Umbilical cord (tissue), 2 donors: ENCODE data around the gene GOLPH3. TPM values are rescaled to one million over a fixed set of nuclear protein-coding genes. Genes with fewer than 3 reads are reported as not detected.
"Not testable (repeated sequence)": the region's sequence is repeated elsewhere in the genome, so short reads cannot be mapped to it uniquely, and the experiment has no call there.

Experiments used
- DNase-seq: peaks from one replicate; pipeline ENCODE4 v3.0.0-alpha.2; 2015; ENCODE audit warnings: low spot score
- total RNA-seq: library from RNA; depleted of rRNA; stranded (reverse); fragments of >200 nt; gene quantifications from one replicate; pipeline ENCODE4 v1.2.3, GENCODE V29; 2014; ENCODE audit warnings: low replicate concordance; ENCODE audit not compliant: insufficient read depth

GOLPH3 gene
- total RNA-seq, 1 donor from 2014 or later, result 99.2 TPM

GRCh38 chr5:32135086-32135485 lies 39.0 kb downstream of the GOLPH3 start:
- no peak for DNase-seq

DNA sequence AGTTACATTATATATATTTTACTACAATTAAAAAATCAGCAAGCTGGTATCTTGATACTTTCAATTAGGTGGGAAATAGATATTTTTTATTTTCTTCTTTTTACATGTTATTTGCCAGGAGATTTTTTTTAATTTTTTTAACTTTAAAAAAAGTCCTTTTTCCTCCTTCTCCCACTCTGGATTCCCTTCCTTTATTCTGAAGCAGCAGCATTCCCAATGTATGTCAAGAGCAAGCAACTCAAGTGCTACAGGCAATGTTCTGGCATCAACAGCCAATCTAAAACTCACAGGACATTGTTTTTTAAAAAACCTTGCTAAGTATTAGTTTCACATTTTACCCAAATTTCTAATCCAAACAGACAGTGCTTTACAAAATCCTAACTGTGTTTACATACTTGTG lies 41.4 kb downstream of the GOLPH3 start:
- no peak for DNase-seq

DNA sequence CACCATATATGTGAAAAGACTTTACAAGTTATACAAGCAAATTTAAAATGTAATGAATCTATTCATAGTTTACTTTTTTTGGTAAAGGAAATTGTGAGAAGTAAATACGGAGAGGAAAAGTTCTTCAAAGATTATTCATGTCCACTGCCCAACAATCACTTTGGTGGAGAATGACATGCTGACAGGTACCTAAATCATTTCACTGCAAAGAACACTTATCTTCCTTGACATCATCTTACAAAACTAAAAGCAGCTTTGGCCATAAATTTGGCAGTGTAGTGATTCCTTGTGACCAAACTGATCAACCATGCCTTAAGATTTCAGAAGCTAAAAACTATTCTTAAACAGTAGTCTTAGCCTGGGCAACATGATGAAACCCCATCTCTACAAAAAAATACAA lies 42.5 kb downstream of the GOLPH3 start:
- DNase-seq, result no peak

- no peak for DNase-seq
Measured at GRCh38 chr5:32130865-32131264, 43.3 kb downstream of the GOLPH3 start.

- no peak for DNase-seq
Measured at GRCh38 chr5:32129074-32129598, 45.0 kb downstream of the GOLPH3 start.

DNA sequence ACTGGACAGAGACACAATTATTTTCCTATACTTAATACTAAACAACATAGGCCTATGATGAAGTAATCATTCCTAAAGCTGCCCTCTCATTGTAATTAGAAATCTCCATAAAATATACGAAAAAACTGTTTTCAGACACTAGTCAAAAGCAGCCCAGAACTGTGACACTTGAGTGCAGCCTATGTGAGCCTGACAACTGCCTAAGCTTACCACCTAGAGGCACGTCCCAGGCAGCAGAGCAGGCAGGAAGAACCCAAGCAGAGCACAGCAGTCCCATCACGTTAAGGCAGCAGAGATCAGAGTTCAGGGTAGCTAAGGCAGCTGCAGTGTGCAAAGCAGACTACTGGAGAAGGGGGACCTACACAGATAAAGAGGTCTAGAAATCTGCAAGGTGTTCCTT lies 46.4 kb downstream of the GOLPH3 start:
- no peak for DNase-seq

DNA sequence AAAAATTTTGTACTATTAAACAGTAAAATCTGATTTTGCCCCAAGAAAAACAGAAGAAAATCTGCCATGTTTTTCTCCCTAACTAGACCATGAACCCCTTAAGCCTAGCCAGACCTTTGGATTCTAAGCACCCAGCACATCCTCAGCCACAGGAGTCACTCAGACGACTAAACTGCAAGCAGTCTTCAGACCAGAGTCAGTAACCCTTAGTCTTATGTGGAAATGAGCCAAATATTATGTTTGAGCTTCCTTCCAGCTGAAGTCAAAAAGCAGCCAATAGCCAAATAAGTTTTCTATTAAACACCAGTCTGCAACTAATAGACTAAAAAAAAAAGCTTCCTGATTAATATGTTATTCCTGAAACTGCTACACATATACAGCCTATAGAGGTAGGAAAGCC lies 47.4 kb downstream of the GOLPH3 start:
- DNase-seq, result no peak

GRCh38 chr5:32123889-32124676 lies 50.0 kb downstream of the GOLPH3 start:
- no peak for DNase-seq

DNA sequence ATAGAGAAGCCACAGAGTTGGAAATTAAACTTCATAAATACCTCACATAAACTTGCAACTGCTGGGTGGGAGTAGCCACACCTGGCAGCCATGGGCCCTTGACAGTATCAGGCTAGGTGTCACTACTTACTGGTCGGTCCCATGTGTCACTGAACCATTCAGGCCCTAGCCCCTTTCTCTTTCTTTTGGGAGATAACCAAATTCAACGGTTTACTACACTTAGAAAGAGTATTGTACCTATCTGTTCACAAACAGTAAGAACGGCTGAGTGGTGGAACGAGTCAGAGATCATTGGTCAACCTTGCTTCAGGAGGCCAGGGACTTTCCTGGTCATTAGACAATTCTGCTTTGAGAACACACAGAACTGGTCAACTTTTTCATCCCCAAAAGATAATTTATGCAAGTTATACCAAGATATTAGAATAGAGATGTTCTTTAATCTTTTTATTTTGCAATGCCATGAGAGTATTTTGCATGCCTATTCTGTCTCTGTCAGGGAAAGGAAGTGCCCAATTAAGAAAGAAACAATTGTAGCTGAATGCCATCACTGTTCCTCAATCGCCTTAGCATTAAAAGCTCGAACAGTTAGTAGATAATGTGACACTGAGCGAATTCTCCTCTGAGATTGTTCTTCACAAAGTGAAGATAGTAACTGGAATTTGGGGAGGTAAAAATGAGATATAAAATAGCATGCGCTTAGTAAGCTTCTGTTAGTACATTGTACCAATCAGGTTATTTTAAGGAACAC lies 50.9 kb downstream of the GOLPH3 start:
- no peak for DNase-seq

GRCh38 chr5:32118922-32119321 lies 55.2 kb downstream of the GOLPH3 start:
- not testable (repeated sequence) for DNase-seq

DNA sequence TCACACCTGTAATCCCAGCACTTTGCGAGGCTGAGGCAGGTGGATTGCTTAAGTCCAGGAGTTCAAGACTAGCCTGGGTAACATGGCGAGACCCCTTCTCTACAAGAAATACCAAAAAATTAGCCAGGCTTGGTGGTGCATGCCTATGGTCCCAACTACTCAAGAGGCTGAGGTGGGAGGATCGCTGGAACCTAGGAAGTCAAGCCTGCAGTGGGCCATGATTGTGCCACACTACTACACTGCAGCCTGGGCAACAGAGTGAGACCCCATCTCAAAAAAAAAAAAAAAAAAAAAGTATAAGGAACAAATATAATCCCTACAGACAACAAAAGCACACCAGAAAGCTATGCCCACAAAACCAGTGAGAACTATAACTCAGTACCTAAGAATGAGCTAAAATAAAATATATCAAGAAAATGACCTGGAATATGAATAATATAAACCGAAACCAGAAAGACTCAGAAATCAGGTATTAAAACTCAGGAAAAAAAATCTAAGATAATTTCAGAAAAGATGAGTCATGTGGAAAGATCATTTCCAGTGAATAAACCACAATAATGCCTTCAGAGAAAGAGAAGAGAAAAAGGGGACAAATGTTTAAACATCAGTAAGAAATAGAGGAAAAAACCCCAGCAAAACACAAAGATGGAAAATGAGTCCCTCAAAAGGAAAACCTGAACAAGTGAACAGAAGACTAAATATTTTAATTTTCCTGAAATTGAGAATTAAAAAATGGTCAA lies 57.4 kb downstream of the GOLPH3 start:
- no peak for DNase-seq

GRCh38 chr5:32115985-32116384 lies 58.1 kb downstream of the GOLPH3 start:
- no peak for DNase-seq

DNA sequence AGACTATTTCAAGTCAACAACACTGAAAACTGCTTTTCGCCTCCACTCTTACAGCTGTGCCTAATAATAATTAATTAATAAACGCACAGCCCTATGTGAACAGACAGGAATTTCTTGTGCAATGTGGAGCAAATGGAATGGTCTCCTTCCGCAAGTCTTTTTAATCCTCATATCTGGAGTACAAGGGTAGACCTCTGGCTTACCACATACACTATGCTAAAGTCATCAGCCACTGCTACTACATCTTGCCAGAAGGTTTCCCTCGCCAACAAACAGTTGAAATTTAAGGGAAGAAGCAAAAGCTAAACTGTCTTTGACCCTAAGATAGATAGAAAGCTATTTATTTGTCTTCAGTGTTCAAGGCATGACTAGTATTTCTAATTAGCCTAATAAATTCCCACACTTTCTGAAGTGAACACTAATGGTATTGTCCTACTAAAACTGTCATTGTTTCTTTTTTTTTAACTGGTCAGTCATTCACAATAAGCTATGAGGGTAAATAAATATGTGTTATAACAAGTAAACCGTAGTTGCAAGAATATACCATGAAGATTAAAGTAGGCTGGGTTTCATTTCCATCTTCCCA lies 63.9 kb downstream of the GOLPH3 start:
- DNase-seq, result no peak

DNA sequence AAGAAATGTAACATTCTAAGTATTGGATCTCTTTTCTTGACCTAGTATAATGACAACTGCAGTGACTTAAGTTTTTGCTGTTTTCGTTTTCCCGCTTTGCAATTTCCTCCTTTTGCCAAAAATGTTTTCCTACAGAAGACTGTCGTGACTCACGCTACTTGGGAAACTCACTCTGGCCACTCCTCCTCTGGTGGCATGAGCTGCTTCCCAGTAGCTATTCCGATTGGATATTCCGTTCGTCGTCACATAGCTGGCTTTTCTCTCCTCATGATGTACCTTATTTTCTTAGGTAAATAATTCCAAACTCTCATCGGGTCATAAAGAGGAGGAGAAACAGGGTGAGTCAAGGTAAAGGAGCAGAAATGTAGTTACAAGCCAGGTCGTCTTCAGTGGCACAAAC lies 64.9 kb downstream of the GOLPH3 start:
- DNase-seq, result no peak

- no peak for DNase-seq
Measured at GRCh38 chr5:32108167-32108566, 66.0 kb downstream of the GOLPH3 start.

- no peak for DNase-seq
Measured at GRCh38 chr5:32107291-32107690, 66.8 kb downstream of the GOLPH3 start.

DNA sequence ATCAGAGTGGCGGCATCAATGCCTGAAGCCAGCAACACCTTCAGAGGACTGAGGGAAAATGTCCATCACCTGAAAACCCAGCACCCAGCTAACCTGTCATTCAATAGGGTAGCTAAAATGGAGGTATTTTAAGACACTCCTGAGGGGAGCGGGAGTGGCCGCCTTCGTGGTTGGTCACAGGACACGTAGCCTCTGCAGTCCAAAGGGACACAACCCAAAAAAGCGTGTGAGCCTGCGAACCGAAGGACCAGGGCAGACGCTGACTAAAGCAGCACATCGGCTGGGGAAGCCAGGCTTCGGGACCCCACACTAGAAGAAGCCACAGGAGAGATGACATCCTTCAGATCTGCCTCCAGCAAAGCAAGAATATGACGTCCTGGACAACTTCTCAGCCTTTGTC lies 70.6 kb downstream of the GOLPH3 start:
- DNase-seq, result no peak

GRCh38 chr5:32102254-32102986 lies 71.7 kb downstream of the GOLPH3 start:
- no peak for DNase-seq

DNA sequence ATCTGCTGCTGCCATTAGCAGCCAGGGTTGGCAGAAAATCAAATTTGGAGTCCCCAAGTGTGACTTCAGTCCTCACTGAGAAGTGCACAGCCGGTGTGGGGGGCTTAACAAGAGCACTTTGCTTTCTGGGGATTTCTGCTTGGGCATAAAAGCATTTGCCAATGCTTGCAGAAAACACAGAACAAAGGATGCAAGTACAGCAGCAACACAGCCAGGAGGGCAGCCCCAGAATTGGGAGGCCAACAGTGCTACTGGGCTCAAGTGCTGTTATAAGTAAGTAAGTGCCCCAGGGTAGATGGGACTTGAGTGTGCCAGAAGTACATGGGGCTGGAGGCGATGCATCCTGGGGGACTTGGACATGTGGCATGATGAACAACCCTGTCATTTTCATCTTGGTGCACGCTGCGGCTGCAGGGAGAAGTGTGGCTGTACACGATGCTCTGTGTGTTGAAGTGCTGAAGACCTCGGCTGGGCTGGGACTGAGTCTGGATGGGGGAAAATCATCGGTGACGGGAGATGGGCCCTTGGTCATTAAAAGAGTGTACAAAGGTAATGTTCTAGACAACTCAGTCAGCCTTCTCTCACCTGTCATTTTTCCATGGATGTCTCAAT lies 73.3 kb downstream of the GOLPH3 start:
- no peak for DNase-seq

DNA sequence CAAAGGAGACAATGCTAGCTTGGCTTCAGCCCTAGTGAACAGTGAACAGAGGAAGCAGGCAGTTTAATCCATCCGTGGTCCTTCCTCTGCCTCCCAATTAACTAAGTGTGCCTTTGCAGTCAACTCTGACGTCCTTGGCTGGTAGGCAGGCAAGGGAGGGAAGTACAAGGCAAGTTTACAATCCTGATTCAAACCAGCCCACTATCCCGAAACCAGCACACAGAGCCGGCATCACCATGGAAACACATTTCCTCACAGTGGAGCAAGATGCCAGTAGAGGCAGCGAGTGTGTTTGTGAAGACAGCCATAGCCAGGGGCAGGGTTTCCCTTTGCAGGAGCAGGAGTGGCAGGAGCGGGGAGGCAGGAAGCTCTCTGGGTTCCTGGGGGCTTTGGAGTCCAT lies 73.9 kb downstream of the GOLPH3 start:
- peak; percentile 65 for DNase-seq
